Caki2 (cell line): Measurements from ENCODE around the gene CDCP1. TPM values are rescaled to one million over a fixed set of nuclear protein-coding genes. Genes with fewer than 3 reads are reported as not detected.

Experiments
- DNase-seq: peaks from one replicate; pipeline ENCODE4 v3.0.0-alpha.2; 2015; ENCODE audit warnings: low read depth
- in situ Hi-C: cut with HindIII; loops from 2 replicates; pipeline ENCODE4 v1.10.0; 2016; ENCODE audit warnings: low sequenced_read_pairs, low pct_unique_long_range_greater_than_20kb, mixed read lengths
- total RNA-seq: library from RNA; depleted of rRNA; stranded (reverse); fragments of >200 nt; shearing (Covaris generic); gene quantifications from 2 replicates; pipeline ENCODE4 v1.2.3, GENCODE V29; 2014; ENCODE audit warnings: low replicate concordance

Gene CDCP1
- total RNA-seq, 1 experiment from 2014 or later, result 11.4 TPM

DNA sequence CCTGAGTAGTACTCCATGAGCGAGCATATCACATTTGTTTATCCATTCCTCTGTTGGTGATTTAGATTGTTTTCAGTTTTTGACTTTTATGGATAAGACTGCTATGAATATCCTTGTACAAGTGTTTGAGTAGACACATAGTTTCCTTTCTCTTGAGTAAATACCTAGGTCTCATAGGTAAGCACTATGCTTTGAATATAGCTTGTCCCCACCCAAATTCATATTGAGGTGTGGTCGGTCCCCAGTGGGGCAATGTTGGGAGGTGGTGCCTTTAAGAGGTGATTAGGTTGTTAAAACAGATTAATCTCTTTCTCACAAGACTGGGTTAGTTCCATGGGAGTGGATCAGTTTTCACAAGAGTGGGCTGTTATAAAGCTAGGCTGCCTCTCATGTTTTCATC is 42.8 kb downstream of the CDCP1 start:
- in situ Hi-C loops, result no loop called here
- no peak for DNase-seq

DNA sequence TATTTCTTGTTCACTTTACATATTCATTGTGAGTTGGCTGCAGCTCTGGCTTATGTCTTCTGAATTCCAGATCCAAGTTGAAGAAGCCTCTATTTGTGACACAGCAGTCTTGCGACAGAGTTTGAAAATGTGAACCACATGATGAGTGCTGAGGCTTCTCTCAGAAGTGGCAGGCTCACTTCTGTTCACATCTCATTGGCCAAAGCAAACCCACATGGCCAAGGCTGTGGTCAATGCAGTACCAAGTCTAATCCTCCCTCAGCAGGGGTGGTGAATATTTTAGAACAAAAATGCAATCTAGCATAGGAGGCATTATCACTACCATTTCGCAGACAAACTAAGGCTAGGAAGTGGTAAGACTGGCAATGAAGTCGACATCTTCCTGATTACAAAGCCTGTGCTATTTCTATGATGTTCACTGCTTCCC is 45.2 kb downstream of the CDCP1 start:
- DNase-seq, result no peak
- in situ Hi-C loops, result no loop called here

DNA sequence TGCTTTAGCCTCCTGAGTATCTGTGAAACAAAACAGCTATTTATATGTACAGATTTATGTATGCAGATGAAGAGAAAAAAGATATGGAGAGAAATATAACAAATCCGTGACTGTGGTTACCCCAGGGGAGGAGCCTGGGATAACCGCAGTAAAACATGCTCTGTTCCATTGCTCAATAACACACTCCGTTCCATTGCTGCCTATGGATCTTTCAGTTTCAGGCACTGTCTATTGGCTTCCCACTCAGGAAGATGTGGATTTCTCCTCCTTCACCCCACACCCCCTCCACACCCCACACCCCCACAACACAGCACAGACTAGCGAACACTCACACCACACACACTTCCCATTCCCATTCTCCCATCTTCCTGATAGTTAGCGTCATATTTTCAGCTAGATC is 47.9 kb downstream of the CDCP1 start:
- in situ Hi-C loops, result no loop called here
- DNase-seq, result no peak

DNA sequence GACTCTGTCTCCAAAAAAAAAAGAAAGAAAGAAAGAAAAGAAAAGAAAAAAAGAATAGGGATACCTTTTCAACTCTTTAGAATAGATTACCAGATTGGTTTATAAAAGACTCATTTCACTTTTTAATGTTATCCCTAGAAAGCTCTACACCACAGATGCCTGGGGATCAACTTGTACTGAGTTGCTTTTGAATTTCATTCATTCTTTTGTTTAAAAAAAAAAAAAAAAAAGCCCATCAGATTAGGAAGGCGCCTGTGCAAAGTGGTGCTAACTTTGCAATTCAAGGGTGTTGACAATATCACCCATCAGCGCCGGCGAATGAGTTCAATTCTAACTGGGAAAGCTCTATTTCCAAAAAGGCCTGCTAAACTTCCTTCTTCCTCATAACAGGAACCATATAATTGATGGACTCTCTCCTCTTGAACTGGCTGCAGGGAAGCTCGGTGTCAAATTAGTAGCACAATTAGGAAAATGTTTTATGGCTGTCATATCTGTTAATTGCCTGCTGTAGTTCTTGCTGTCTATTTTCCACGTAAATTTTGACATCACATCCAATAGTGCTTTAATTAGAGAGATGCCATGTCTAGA is 48.8 kb downstream of the CDCP1 start:
- in situ Hi-C loops, result no loop called here

DNA sequence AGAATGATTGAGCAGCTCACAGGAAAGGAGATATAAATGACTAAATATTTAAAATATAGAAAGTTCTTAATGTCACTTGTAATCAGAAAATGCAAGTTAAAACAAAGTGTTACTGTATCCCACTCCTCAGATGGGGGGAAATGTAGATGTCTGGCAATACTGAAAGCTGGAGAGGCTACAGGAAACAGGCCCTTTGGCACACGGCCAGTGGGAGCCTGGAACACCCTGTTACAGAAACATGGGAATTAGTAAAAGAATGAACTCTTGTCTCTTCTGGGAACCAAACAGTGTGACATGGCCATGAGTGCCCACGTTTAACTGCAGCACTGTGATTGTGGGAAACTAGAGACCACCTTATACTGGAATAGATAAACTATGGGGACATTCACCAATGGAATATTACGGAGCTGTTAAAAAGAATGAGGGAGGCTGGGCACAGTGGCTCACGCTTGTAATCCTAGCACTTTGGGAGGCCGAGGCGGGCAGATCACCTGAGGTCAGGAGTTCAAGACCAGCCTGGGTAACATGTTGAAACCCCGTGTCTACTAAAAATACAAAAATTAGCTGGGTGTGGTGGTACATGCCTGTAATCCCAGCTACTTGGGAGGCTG is 50.2 kb downstream of the CDCP1 start:
- in situ Hi-C loops, result no loop called here
- DNase-seq, result no peak

More for the DNA sequence above, 48.8 kb downstream of the CDCP1 start:
- no peak for DNase-seq

DNA sequence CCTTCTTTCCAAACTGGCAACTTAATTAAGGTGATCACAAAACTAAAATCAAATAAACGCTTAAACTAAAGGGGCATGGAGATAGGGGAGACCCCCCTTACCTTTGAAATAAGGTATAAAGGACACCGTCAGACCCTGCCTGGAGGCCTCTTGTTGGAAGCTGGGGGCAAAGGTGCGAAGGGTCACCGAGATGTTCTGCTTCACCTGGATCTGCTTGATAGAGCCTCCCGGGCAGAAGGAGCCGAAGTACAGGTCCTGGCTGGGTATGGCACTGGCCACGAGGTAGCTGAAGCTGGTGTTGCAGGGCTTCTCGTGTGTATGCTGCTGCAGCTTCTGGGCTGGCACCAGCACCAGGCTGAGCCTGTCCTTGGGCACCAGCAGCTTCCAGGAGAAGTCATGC is 53.0 kb downstream of the CDCP1 start:
- no peak for DNase-seq
- in situ Hi-C loops, result no loop called here

GRCh38 chr3:45092132-45093031 is 53.8 kb downstream of the CDCP1 start:
- DNase-seq, result peak; percentile 59
- in situ Hi-C loops, result no loop called here

DNA sequence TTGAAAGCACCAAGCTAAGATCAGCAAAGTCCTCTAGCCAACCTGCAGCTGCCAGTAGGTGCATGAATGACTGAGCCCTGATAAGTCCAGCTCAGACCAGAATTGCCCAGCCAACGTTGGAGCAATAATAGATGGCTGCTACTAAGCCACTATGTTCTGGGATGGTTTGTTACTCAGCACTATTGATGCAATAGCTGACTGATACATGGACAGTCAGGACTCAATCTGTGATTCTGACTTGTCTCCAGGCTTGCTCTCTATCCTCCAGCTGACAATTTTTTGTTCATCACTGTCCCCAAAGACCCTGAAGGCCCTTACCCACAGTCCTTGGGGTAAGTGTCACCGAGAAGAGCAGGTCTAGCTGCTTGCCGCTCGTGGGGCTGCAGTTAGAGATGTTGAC is 55.3 kb downstream of the CDCP1 start:
- in situ Hi-C loops, result no loop called here
- DNase-seq, result no peak

DNA sequence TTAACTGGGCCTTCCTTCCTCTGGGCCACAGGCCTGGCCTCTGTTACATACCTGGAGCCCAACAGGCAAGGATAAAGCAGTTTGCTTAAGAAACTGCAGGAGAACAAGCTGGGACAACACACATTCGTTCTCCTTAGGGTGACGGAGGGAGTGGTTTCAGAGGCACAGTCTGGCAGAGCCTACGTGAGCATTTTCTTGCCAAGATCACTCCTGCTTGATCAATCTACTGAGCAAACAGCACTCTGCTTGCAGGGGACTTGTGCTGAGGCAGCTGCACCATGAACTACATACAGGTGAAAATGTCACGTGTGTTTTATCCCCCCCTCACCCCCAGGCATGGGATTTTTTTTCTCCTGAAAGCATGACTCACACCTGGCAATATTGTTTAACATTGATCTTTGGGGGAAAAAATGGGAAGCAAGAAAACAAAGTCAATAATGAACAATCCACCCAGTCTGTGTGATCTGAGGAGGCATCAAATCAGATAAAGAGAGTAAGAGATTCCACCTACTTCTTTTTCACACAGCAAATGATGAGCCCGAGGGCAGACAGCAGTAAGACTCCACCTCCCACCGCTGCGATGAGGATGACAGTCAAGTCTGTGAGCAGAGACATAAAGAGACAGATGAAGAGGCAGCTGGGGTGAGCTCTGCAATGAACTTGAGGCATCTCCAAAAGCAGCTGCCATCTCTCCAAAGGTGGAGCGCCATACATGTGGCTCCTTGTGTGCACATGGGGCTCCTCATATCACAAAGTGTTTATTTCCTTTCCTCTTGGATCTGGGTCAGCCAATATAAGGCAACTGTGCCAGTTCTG is 57.4 kb downstream of the CDCP1 start:
- in situ Hi-C loops, result no loop called here
- DNase-seq, result no peak

GRCh38 chr3:45087155-45087554 is 59.0 kb downstream of the CDCP1 start:
- DNase-seq, result no peak
- in situ Hi-C loops, result no loop called here

- no peak for DNase-seq
- in situ Hi-C loops, result no loop called here
Observed at GRCh38 chr3:45084820-45085816, 61.1 kb downstream of the CDCP1 start.

- no peak for DNase-seq
- in situ Hi-C loops, result no loop called here
Observed at GRCh38 chr3:45084361-45084760, 61.8 kb downstream of the CDCP1 start.

DNA sequence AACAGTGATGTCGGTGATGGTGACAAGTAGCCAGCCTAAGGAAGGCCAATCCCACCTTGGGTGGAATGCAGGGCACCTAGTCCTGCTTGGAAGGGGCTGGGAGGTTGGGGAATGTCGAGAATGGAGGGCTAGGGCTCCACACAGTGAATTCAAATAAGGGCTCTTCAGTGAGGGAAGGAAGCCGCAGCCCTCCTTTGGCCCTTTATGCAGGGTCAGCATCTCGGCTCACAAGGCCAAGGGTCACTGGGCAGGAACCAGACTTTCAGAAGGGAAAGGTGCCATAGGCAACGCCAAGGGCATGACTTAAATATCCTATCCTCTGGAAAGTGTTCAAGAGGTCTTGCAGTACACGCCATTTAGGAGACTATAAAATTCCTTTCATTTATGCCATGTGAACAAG is 63.2 kb downstream of the CDCP1 start:
- in situ Hi-C loops, result no loop called here
- no peak for DNase-seq

GRCh38 chr3:45082142-45082538 is 64.0 kb downstream of the CDCP1 start:
- DNase-seq, result no peak
- in situ Hi-C loops, result no loop called here

DNA sequence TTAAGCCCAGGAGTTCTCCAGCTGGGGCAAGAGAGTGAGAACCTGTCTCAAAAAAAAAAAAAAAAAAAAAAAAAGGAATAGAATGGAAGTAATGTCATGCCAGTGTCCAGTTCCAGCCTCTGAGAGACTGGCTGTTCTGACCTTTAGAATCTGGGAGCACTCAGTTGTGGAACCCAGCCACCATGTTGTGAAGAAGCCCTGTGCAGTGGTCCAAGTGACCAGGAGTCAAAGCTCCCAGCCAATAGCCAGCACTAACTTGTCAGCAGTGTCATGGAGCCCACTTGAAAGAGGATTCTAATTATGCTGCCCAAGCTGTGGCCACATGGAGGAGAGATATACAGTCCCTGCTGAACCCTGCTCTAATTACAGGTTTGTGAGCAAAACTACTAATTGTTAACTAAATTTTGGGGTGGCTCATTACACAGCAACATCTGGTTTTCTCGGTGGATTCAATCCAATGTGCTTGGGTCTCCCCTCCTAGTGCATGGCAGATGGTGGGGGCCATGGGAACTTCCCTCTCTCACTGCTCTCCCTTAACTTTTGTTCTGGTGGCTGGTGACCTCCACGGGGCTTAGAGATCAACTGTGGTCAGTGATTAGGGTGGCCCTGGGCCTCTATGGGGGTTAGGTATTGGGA is 64.6 kb downstream of the CDCP1 start:
- DNase-seq, result no peak
- in situ Hi-C loops, result no loop called here

DNA sequence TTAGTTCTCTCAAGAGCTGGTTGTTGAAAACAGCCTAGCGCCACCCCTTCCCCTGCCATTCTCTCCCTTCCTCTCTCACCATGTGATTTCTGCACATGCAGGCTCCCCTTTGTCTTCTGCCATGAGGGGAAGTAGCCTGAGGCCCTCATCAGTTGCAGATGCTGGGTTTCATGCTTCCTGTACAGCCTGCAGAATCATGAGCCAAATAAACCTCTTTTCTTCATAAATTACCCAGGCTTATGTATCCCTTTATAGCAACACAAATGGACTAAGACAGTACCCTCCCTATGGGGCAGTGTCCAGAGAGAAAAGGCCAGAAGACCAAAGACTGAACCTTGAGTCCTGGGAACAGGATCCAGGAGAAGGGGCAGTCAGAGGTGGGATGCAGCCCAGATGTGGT is 65.4 kb downstream of the CDCP1 start:
- DNase-seq, result no peak
- in situ Hi-C loops, result no loop called here

GRCh38 chr3:45079715-45080114 is 66.5 kb downstream of the CDCP1 start:
- in situ Hi-C loops, result no loop called here
- DNase-seq, result no peak
